H1 (cell line): ENCODE measurements around the gene ZMIZ1. TPM values are rescaled to one million over a fixed set of nuclear protein-coding genes. Genes with fewer than 3 reads are reported as not detected.

Experiments
- CTCF ChIA-PET: fragments of 300-600 bp; sonication (Branson Sonifier 250); formaldehyde crosslinking; loops from one replicate; lab custom pipeline; 2021; ENCODE audit not compliant: partially characterized antibody; lab: Charles Lee
- POLR2A ChIA-PET: fragments of 300-600 bp; sonication (Branson Sonifier 250); formaldehyde crosslinking; loops from one replicate; lab custom pipeline; 2021; ENCODE audit warnings: inconsistent platforms; ENCODE audit not compliant: partially characterized antibody; lab: Charles Lee
- DNase-seq, 2 experiments: peaks; one replicate each; pipeline versions ENCODE4 v3.0.0 to v3.0.0-alpha.2; 2010 to 2022; ENCODE audit warnings: low spot score in 2 of 2, low read depth in 1 of 2, mixed read lengths in 1 of 2
- FAIRE-seq: peaks from 2 replicates; lab custom pipeline; 2011; peaks lifted over from hg19 to GRCh38; lab: Jason Lieb, UNC
- H2AFZ ChIP-seq: 2 replicates; pipeline ENCODE4 v1.8.1; 2012; ENCODE audit warnings: low read length, inconsistent platforms
- H2AK5ac ChIP-seq: 2 replicates; pipeline ENCODE4 v1.6.1; 2013; ENCODE audit warnings: low read depth, low read length
- H2BK120ac ChIP-seq: replicated peaks from 2 replicates; pipeline ENCODE3; 2013; ENCODE audit warnings: low read depth, low read length, inconsistent platforms
- H2BK12ac ChIP-seq: 2 replicates; pipeline ENCODE4 v1.6.1; 2013; ENCODE audit warnings: low read depth, low read length
- H2BK15ac ChIP-seq: 2 replicates; pipeline ENCODE4 v1.6.1; 2013; ENCODE audit warnings: low read length
- H2BK20ac ChIP-seq: 2 replicates; pipeline ENCODE4 v1.6.1; 2013; ENCODE audit warnings: low read length
- H2BK5ac ChIP-seq: 2 replicates; pipeline ENCODE4 v1.6.1; 2013; ENCODE audit warnings: low read depth, low read length
- H3K14ac ChIP-seq: 2 replicates; pipeline ENCODE4 v1.6.1; 2013; ENCODE audit warnings: inconsistent platforms; ENCODE audit not compliant: insufficient read length
- H3K18ac ChIP-seq: 2 replicates; pipeline ENCODE4 v1.6.1; 2013; ENCODE audit warnings: low read length; ENCODE audit errors: extremely low read depth
- H3K23ac ChIP-seq: 2 replicates; pipeline ENCODE4 v1.6.1; 2013; ENCODE audit warnings: inconsistent platforms; ENCODE audit not compliant: insufficient read length
- H3K23me2 ChIP-seq: 2 replicates; pipeline ENCODE4 v1.6.1; 2013; ENCODE audit warnings: low read depth, low read length
- H3K27ac ChIP-seq: 2 replicates; pipeline ENCODE4 v1.6.1; 2011; ENCODE audit warnings: low read depth, low read length, inconsistent platforms
- H3K27me3 ChIP-seq, 4 experiments: replicated peaks in 1 of 4; 1 replicate in 1 of 4; 2 replicates in 3 of 4; pipeline versions ENCODE4 v1.6.1 to v1.8.1; 2011 to 2013; ENCODE audit warnings: low read length in 3 of 4, mild to moderate bottlenecking in 3 of 4, inconsistent platforms in 2 of 4, mixed read lengths in 2 of 4, moderate library complexity in 1 of 4; ENCODE audit not compliant: control insufficient read depth in 3 of 4, insufficient read depth in 3 of 4; ENCODE audit errors: extremely low read depth in 1 of 4
- H3K36me3 ChIP-seq, 4 experiments: 2 replicates each; pipeline versions ENCODE4 v1.6.1 to v1.8.1; 2011 to 2013; ENCODE audit warnings: mild to moderate bottlenecking in 4 of 4, low read length in 3 of 4, moderate library complexity in 2 of 4, control low read depth in 1 of 4, inconsistent platforms in 1 of 4; ENCODE audit not compliant: insufficient read depth in 4 of 4, control insufficient read depth in 2 of 4
- H3K4ac ChIP-seq: replicated peaks from 2 replicates; pipeline ENCODE3; 2013; ENCODE audit warnings: low read length, low read depth, mixed read lengths, inconsistent platforms; ENCODE audit not compliant: insufficient read length
- H3K4me1 ChIP-seq, 4 experiments: replicated peaks in 1 of 4; 1 replicate in 1 of 4; 2 replicates in 3 of 4; pipeline versions ENCODE4 v1.6.1 to v1.8.1; 2011 to 2013; ENCODE audit warnings: low read length in 3 of 4, inconsistent platforms in 2 of 4, mixed read lengths in 1 of 4; ENCODE audit not compliant: insufficient read depth in 4 of 4, control insufficient read depth in 3 of 4
- H3K4me2 ChIP-seq, 2 experiments: 2 replicates each; pipeline versions ENCODE4 v1.6.1 to v1.8.1; 2011 to 2013; ENCODE audit warnings: low read depth in 2 of 2, low read length in 2 of 2, control low read depth in 1 of 2, inconsistent platforms in 1 of 2, mild to moderate bottlenecking in 1 of 2; ENCODE audit not compliant: insufficient read depth in 1 of 2
- H3K4me3 ChIP-seq, 4 experiments: fragments of 200-600, 300-600 bp in 1 of 4; sonication (generic), shearing (Covaris generic), sonication (Bioruptor Twin) in 1 of 4; 2 replicates each; pipeline versions ENCODE4 v1.5.1 to v1.8.1; 2011 to 2016; ENCODE audit warnings: low read length in 4 of 4, low read depth in 3 of 4, control low read depth in 2 of 4, inconsistent platforms in 2 of 4, mild to moderate bottlenecking in 2 of 4, mixed read lengths in 1 of 4, moderate library complexity in 1 of 4; ENCODE audit not compliant: insufficient read depth in 2 of 4; ENCODE audit errors: extremely low read depth in 1 of 4
- H3K56ac ChIP-seq: replicated peaks from 2 replicates; pipeline ENCODE3; 2013; ENCODE audit warnings: low read depth, mild to moderate bottlenecking, mixed read lengths, low read length, inconsistent platforms; ENCODE audit not compliant: insufficient read length
- H3K79me1 ChIP-seq: 2 replicates; pipeline ENCODE4 v1.6.1; 2013; ENCODE audit warnings: low read depth, low read length, control low read depth
- H3K79me2 ChIP-seq, 2 experiments: 2 replicates each; pipeline versions ENCODE4 v1.6.1 to v1.8.1; 2012 to 2013; ENCODE audit warnings: low read length in 2 of 2, mild to moderate bottlenecking in 2 of 2, inconsistent platforms in 1 of 2; ENCODE audit not compliant: insufficient read depth in 2 of 2, control insufficient read depth in 1 of 2
- H3K9ac ChIP-seq, 4 experiments: replicated peaks in 1 of 4; 1 replicate in 1 of 4; 2 replicates in 3 of 4; pipeline versions ENCODE4 v1.6.1 to v1.8.1; 2011 to 2013; ENCODE audit warnings: low read depth in 3 of 4, low read length in 3 of 4, control low read depth in 2 of 4, mild to moderate bottlenecking in 2 of 4, moderate library complexity in 2 of 4, inconsistent platforms in 1 of 4; ENCODE audit errors: extremely low read depth in 1 of 4
- H3K9me3 ChIP-seq, 2 experiments: 2 replicates each; pipeline versions ENCODE4 v1.6.1 to v1.8.1; 2012 to 2013; ENCODE audit warnings: mild to moderate bottlenecking in 2 of 2, moderate library complexity in 2 of 2, control low read depth in 1 of 2, inconsistent platforms in 1 of 2, low read depth in 1 of 2, low read length in 1 of 2, mixed read lengths in 1 of 2; ENCODE audit not compliant: insufficient read depth in 2 of 2
- H4K20me1 ChIP-seq, 2 experiments: replicated peaks in 1 of 2; 2 replicates each; pipeline versions ENCODE3 to v1.8.1; 2011 to 2013; ENCODE audit warnings: inconsistent platforms in 2 of 2, low read length in 2 of 2, mild to moderate bottlenecking in 1 of 2; ENCODE audit not compliant: insufficient read depth in 2 of 2, control insufficient read depth in 1 of 2
- H4K5ac ChIP-seq: 2 replicates; pipeline ENCODE4 v1.6.1; 2013; ENCODE audit warnings: low read length, low read depth, mixed read lengths, inconsistent platforms; ENCODE audit not compliant: insufficient read length
- H4K8ac ChIP-seq: 2 replicates; pipeline ENCODE4 v1.8.0; 2013; ENCODE audit warnings: mild to moderate bottlenecking, moderate library complexity, low read length, inconsistent platforms; ENCODE audit not compliant: insufficient read depth; ENCODE audit errors: extremely low read depth
- H4K91ac ChIP-seq: replicated peaks from 2 replicates; pipeline ENCODE3; 2013; ENCODE audit warnings: low read length, mixed read lengths, inconsistent platforms; ENCODE audit not compliant: insufficient read length
- JUN ChIP-seq: IDR thresholded peaks from 2 replicates; pipeline ENCODE4 v1.6.1; 2011; ENCODE audit warnings: low read depth, mild to moderate bottlenecking, improper control_type of control experiment, low read length
- NANOG ChIP-seq: IDR thresholded peaks from 2 replicates; pipeline ENCODE4 v1.6.1; 2011; ENCODE audit warnings: low read length, low read depth, mild to moderate bottlenecking, inconsistent platforms; ENCODE audit not compliant: insufficient read depth, poor library complexity, severe bottlenecking
- NRF1 ChIP-seq: IDR thresholded peaks from 2 replicates; pipeline ENCODE4 v1.6.1; 2011; ENCODE audit warnings: mild to moderate bottlenecking, low read depth, low read length, improper control_type of control experiment
- YY1 ChIP-seq: IDR thresholded peaks from 2 replicates; pipeline ENCODE4 v1.6.1; 2011; ENCODE audit warnings: low read depth, mild to moderate bottlenecking, low read length
- WGBS, 2 experiments: shearing (Covaris generic) in 1 of 2; methylation state at CpG; one replicate each; pipeline versions ENCODE4 v1.1.6 to v1.1.7; 2013 to 2015; ENCODE audit warnings: low lambda C conversion rate in 2 of 2, mixed read lengths in 2 of 2, inconsistent platforms in 1 of 2, low coverage in 1 of 2, missing lambda C conversion rate in 1 of 2; ENCODE audit not compliant: insufficient replicate concordance in 2 of 2, insufficient coverage in 1 of 2, insufficient read length in 1 of 2; ENCODE audit errors: extremely low coverage in 1 of 2, missing lambda C conversion rate in 1 of 2; 5-methylcytosine and 5-hydroxymethylcytosine counted together
- polyA plus RNA-seq, 7 experiments: library from polyadenylated mRNA; depleted of rRNA in 3 of 7; stranded (reverse) in 5 of 7; unstranded in 2 of 7; fragments of >200 nt in 5 of 7; fragments of 200-250 nt in 2 of 7; gene quantifications; 1 replicate in 5 of 7; 2 replicates in 1 of 7; 4 replicates in 1 of 7; pipeline versions ENCODE4 v1.2.1 to v1.2.3, GENCODE V29; 2011 to 2013; ENCODE audit warnings: missing spikeins in 2 of 7, mixed read lengths in 2 of 7
- total RNA-seq: library from RNA; stranded (reverse); fragmentation: NEBNext Ultra II Directional; extraction: Animal tissue kit (Norgen Biotek cat#: 25700); gene quantifications from 2 replicates; pipeline ENCODE4 v1.2.1, GENCODE V29; 2021
- TF ChIP-seq, protein P1 (sequence below): IDR thresholded peaks from 2 replicates; pipeline ENCODE4 v1.6.1; 2012; ENCODE audit warnings: low read length, inconsistent platforms
- TF ChIP-seq, protein P2 (sequence below), 3 experiments: IDR thresholded peaks; 1 replicate in 2 of 3; 2 replicates in 1 of 3; pipeline versions ENCODE4 v1.5.1 to v1.6.1; 2011; ENCODE audit warnings: low read length in 3 of 3, mild to moderate bottlenecking in 3 of 3, inconsistent platforms in 2 of 3, low read depth in 1 of 3, moderate library complexity in 1 of 3; ENCODE audit not compliant: insufficient read depth in 1 of 3; ENCODE audit errors: control extremely low read depth in 1 of 3

Gene ZMIZ1
- total and polyA plus RNA-seq, 2 of the 8 experiments (the other 6 are each of a cell fraction or from before 2014, with no cell fraction given): 8.1 to 28.0 TPM

DNA sequence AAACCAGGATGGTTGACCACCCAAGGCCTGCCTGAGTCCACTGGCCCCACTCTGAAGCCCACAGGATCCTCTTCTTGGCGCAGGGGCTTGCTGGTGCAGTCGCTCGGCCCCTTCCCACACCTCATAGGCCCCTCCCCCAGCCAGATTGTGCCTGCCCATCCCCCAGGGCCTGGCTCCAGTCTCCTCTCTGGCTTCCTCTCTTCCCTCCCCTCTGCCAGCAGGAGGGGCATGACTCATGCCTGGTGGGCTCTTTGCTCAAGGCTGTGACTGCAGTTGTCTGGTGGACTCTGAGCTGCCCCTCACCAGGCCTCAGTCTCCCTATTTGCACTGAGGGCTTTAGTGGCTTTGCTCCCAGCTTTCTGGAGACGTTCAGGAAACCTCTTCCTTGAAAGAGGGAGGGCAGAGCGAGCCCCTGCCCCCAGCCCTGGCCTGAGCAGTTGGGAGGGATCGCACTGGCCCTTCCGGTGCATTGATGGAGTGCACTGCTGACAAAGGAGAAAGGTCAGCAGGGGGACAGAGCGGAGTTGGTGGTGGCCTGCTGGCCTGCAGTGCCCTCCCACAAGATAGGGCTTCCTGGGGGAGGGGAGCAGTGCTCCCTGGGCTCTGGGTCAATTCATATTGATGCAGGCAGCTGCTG lies 60.7 kb downstream of the ZMIZ1 start:
- Histone ChIP-seq H4K91ac (peak overlapping the region; percentile 77), H3K23ac (no peak overlapping the region), H3K14ac (no peak overlapping the region), H3K23me2 (no peaks in the 10 kb centered on the region), H3K4ac (no peak overlapping the region), H2BK15ac (peak overlapping the region; percentile 92; the same call in 1 of the 2 replicates), H3K18ac (peak overlapping the region; percentile 80), H2BK120ac (peak overlapping the region; percentile 80), H3K36me3 (peaks cover 0 to under 1% (median 0%) of the 10 kb centered on the region in 4 experiments; a peak in 2 of 8 replicates), H4K20me1 (peaks cover 2 to 4% of the 10 kb centered on the region in 2 experiments), H3K27ac (peak overlapping the region; percentile 61), H4K5ac (peak overlapping the region; percentile 46), H3K27me3 (no peaks in the 10 kb centered on the region), H3K79me2 (peaks cover 0 to 25% of the 10 kb centered on the region in 2 experiments; a peak in 2 of 4 replicates), H3K4me1 (peaks cover 35 to 75% (median 49%) of the 10 kb centered on the region in 4 experiments), H2AK5ac (peak overlapping the region; percentile 94; the same call in 1 of the 2 replicates), H3K56ac (no peak overlapping the region), H3K4me2 (peak overlapping the region; percentile 46 to 67), H3K4me3 (peak overlapping the region in 1 of 4 experiments; percentile 37; a peak in 2 of 8 replicates), H4K8ac (no peak overlapping the region; the same call in 1 of the 2 replicates), H2BK20ac (peak overlapping the region; percentile 86; the same call in 1 of the 2 replicates), H2BK5ac (peak overlapping the region; percentile 54; the same call in 1 of the 2 replicates), H3K79me1 (peaks cover 15% of the 10 kb centered on the region; the same call in 1 of the 2 replicates), H3K9ac (peak overlapping the region in 2 of 4 experiments; percentile 14 to 34; a peak in 2 of 7 replicates), H2AFZ (no peak overlapping the region), H2BK12ac (peak overlapping the region; percentile 96), H3K9me3 (no peaks in the 10 kb centered on the region)
- FAIRE-seq: no peak
- POLR2A ChIA-PET: interaction anchor here (0.9 to 3.2 kb wide), 6 partner anchors 10 to 34 kb away, joined by 3 to 16 read pairs (median 6); no protein-coding TSS in a partner anchor
- CTCF ChIA-PET: interaction anchor here (1.0 to 8.0 kb wide), 10 partner anchors 11 to 66 kb away, joined by 3 to 56 read pairs (median 4); no protein-coding TSS in a partner anchor
- 15% methylated on average over 8 of the region's 8 CpGs; no CpG with 5 or more reads in 1 of the 2 experiments for WGBS, 2 experiments
- DNase-seq: peak; percentile 49 to 90
- TF ChIP-seq YY1 (0 out of 2 replicates have a peak, but pooled peaks have one; percentile 16), JUN (peak; percentile 89; the same call in 1 of the 2 replicates), NANOG (no peak), NRF1 (no peak)
- TF ChIP-seq, protein P1, sequence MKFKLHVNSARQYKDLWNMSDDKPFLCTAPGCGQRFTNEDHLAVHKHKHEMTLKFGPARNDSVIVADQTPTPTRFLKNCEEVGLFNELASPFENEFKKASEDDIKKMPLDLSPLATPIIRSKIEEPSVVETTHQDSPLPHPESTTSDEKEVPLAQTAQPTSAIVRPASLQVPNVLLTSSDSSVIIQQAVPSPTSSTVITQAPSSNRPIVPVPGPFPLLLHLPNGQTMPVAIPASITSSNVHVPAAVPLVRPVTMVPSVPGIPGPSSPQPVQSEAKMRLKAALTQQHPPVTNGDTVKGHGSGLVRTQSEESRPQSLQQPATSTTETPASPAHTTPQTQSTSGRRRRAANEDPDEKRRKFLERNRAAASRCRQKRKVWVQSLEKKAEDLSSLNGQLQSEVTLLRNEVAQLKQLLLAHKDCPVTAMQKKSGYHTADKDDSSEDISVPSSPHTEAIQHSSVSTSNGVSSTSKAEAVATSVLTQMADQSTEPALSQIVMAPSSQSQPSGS: no peak
- TF ChIP-seq, protein P2, sequence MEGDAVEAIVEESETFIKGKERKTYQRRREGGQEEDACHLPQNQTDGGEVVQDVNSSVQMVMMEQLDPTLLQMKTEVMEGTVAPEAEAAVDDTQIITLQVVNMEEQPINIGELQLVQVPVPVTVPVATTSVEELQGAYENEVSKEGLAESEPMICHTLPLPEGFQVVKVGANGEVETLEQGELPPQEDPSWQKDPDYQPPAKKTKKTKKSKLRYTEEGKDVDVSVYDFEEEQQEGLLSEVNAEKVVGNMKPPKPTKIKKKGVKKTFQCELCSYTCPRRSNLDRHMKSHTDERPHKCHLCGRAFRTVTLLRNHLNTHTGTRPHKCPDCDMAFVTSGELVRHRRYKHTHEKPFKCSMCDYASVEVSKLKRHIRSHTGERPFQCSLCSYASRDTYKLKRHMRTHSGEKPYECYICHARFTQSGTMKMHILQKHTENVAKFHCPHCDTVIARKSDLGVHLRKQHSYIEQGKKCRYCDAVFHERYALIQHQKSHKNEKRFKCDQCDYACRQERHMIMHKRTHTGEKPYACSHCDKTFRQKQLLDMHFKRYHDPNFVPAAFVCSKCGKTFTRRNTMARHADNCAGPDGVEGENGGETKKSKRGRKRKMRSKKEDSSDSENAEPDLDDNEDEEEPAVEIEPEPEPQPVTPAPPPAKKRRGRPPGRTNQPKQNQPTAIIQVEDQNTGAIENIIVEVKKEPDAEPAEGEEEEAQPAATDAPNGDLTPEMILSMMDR (IDR thresholded peaks at IDR 0.05; ENCODE audit: control extremely low read depth in 1 of 3, insufficient read depth in 1 of 3, low read depth in 1 of 3, low read length in 3 of 3): peak in 2 of 3 experiments; percentile 13 to 17; a peak in 3 of 4 replicates
